Ecto neural progenitor cell (in vitro differentiated cells): ENCODE data around the gene ASIP.
"Not testable (repeated sequence)": the region's sequence is repeated elsewhere in the genome, so short reads cannot be mapped to it uniquely, and the experiment has no call there.

Experiments
- DNase-seq: peaks from one replicate; pipeline ENCODE4 v3.0.0-alpha.2; 2018; ENCODE audit warnings: low spot score

Gene ASIP

DNA sequence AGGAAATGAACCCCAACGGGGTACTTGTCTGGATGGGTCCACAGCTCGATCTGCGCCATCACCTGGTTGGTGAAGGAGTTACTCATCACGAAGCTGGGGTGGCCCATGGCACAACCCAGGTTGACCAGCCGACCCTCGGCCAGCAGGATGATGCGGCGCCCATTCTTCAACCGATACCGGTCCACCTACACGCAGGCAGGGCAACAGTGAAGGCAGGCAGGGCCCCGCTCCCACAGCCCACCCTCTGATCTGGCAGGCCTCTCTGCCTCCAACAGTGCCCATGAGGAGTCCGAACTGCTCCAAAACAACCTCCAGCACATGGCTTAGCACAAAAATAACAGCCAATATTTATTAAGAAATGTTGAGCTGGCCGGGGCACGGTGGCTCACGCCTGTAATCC, 44.2 kb downstream of the ASIP start:
- DNase-seq, result no peak

DNA sequence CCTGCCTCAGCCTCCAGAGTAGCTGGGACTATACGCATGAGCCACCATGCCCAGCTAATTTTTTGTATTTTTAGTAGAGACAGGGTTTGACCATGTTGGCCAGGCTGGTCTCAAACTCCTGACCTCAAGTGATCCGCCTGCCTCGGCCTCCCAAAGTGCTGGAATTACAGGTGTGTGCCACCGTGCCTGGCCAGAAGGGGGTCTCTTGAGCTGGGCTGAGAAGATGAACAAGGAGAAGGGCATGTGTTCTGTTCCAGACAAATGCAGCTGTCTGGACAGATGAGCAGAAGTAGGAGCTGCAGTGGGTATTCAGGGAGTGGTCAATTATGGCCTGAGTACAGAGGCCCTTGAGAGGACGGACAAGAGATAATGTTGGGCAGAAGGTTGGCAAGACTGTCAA, 46.3 kb downstream of the ASIP start:
- not testable (repeated sequence) for DNase-seq

DNA sequence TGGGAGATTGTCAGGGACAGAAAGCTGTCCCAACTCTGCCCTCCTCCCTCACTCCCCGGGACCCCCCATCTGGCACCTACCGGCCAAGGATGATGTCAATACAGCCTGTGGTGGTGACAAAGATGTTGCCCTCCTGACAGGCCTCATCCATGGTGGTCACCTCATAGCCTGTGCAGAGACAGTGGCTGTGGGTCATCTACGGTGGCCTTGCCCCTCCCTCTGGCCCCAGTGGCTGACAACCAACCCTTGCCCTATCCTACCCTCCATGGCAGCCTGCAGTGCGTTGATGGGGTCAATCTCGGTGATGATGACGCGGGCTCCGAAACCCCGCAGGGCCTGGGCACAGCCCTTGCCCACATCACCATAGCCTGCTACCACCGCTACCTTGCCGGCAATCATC, 49.2 kb downstream of the ASIP start:
- no peak for DNase-seq

DNA sequence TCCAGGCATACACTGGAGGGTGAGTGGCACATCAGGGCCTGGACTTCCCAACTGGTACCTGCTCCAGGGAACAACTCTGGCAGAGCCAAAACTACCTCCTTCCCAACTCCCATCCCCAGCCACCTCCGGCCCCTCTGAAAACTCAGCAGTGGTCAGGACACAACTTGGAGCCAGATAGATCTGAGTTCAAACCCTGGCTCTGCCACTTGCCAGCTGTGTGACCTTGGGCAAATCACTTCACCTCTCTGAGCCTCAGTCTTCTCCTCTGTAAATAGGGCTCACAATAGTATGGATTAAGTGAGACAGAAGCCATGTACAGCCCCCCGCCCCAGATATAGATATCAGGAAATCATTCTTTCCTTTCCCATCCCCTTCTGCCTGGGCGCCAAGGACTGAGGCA, 51.3 kb downstream of the ASIP start:
- no peak for DNase-seq

DNA sequence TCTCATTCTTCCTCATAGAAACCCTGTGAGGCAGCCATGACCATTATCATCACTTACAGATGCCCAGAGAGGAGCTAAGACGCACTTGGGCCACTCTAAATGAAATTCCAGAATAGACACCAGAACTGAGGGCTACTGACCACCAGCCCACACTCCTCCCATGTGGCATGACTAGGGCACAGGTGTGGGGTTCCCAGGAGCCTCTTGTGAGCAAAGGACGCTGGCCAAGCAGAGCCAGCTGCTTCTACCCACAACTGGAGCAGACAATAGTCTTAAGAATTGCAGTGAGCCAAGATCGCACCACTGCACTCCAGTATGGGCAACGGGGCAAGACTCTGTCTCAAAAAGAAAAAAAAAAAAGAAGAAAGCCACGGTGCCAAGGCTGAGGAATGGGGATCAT, 51.9 kb downstream of the ASIP start:
- no peak for DNase-seq

DNA sequence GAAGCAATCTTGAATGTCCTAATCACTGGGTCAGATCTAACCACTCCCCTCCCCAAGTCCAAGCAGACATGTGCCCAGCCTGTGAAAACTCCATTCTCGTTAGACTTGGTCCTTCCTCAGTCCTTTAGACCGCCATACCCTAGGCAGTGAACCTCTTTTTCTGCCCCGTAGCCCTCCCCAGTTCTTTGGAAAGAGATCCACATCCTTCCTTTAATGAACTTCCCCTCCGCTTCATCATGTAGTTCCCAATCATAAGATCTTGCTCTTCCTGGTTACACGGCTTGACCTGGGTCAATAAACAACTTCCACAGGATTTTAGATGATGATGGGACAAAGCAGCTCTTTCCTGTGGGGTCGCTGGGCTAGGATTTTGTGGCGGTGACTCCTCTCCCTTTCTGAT, 52.4 kb downstream of the ASIP start:
- DNase-seq, result no peak

DNA sequence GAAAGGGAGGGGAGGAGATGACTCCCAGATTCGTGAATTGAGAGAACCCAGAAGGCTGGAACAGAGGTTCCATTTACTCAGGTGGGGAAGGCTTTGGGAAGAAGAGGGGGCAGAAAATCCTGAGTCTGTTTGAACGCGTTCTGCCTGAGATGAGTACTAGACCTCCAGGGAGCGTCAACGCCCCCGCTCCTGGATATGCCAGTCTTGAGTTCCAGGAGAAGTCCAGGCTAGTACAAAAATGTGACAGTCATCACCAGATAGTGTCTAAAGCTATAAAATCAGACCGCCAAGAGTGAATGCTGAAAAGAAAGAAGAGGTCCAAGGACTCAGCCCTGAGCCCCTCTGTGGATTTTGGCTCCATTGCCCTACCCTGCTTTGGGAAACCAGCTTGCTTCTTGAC, 53.3 kb downstream of the ASIP start:
- DNase-seq, result no peak

DNA sequence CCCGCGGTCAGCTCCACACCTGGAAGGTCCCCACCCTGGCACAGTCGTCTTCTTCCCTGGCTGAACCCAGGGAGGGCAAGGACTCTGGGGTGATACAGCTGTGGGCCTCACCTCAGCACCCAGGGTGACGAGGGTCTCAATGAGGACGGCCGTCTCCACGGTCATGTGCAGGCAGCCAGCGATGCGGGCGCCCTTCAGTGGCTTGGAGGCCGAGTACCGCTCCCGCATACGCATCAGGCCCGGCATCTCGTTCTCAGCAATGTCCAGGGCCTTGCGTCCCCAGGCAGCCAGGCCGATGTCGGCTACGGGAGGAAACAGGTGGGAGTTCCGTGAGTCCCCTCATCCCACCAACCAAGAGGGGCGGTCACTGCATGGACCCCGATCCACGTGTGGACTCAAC, 54.1 kb downstream of the ASIP start:
- no peak for DNase-seq

DNA sequence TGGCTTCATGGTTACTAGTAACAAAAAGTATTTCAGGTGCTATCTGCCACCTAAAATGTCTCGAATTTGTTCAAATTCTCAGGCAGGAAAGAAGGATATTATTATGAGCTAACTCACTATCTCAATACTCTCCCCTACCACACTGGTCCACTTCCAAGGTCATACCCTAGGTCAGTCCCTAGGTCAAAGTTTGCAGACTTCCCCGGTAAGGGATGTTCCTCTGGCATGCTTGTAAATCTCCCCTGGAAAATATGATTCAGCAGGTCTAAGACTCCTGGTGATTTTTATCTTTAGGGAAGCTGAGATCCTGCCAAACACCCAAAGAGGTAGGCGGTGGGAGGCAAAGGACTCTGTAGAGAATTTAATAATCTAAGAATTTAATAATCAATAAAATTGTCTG, 55.2 kb downstream of the ASIP start:
- DNase-seq, result no peak

DNA sequence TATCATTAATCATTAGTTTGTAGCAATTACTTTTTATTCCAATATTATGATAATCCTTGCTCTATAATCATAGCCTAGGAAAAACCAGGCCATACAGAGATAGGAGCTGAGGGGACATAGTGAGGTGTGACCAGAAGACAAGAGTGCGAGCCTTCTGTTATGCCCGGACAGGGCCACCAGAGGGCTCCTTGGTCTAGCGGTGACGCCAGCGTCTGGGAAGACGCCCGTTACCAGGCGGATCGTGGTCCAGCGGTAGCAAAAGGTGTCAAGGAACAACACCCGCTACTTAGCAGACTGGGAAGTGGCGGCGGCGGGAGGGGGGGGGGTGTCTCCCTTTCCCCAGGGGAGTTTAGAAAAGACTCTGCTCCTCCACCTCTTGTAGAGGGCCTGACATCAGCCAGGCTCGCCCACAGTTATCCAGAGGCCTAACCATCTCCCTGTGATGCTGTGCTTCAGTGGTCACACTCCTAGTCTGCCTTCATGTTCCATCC, 57.1 kb downstream of the ASIP start:
- not testable (repeated sequence) for DNase-seq

DNA sequence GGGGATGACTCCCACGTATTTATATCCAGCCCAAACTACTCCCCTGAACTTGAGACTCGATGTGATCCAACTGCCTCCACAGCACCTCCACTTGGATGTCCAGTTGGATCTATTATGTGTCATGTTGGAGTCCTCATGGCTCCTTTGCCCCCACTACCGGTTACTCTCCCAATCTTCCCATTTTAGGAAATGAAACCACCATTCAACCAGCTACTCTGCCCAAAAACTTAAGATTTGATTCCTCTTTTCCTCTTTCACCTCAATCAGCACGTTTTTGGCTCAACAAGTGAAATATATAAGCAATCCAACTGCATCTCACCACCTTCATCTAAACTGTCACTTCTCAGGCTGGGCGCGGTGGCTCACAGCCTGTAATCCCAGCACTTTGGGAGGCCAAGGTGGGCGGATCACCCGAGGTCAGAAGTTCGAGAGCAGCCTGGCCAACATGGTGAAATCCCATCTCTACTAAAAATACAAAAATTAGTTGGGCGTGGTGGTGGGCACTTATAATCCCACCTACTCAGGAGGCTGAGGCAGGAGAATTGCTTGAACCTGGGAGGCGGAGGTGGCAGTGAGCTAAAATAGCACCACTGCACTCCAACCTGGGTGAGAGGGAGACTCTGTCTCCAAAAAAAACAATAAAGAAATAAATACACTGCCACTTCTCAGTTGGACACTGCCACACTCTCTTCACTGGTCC, 58.5 kb downstream of the ASIP start:
- no peak for DNase-seq

DNA sequence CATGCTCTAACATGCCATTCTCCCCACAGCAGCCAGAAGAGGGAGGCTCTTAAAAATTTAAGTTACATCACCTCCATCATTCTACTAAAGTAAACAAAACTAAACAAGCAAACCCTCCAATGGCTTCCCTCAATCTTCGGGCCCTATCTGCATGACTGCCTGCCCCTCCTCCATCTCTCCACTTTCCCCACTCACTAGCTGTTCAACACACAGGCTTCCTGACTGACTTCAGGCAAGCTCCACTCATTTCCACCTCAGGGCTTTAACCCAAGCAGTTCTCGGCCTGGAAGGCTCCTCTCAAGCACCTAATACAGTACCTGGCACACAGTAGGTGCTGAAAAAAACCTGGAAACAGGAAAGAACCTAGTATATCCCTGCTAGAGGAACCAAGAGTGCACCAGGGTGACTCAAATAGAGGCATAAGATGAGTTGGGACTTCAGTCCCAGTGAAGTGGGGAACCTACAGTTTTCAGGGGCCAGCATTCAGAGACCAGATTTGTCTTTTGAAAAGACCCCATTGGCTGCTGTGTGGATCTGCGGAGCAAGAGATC, 59.1 kb downstream of the ASIP start:
- DNase-seq, result no peak

DNA sequence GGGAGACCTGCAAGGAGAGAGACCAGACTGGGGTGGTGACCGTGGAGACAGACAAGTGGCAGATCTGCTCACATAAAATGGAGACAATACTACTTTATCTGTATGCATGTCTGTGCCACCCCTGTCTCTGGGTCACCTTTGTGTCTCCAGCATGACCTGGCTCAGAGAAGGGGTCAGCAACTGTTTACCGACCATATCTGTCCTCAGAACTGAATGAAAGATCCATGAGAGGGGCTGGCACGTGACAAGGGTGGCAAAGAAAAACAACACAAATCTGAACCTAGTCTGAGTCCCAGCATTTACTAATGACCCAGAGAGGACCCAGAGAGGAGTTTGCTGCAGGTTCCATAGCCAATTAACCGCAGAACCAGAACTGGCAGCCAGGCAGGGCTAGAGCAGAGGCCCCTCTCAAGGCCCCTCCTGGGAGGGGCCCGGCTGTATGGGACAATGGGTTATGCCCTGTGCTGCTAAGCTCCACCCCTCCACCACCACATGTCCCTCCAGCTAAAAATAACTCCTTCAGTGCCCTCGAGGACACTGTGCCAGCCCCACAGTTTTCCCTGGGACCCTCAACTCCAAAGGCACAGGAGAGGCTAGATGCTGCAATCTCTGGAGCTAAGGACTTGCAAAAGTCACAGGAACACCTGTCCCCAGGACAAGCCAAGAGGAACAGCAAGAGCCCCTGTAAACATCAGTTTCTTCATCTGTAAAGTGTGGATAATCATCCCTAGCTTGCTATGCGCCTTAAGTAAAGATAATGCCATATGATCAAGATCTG, 59.8 kb downstream of the ASIP start:
- no peak for DNase-seq

DNA sequence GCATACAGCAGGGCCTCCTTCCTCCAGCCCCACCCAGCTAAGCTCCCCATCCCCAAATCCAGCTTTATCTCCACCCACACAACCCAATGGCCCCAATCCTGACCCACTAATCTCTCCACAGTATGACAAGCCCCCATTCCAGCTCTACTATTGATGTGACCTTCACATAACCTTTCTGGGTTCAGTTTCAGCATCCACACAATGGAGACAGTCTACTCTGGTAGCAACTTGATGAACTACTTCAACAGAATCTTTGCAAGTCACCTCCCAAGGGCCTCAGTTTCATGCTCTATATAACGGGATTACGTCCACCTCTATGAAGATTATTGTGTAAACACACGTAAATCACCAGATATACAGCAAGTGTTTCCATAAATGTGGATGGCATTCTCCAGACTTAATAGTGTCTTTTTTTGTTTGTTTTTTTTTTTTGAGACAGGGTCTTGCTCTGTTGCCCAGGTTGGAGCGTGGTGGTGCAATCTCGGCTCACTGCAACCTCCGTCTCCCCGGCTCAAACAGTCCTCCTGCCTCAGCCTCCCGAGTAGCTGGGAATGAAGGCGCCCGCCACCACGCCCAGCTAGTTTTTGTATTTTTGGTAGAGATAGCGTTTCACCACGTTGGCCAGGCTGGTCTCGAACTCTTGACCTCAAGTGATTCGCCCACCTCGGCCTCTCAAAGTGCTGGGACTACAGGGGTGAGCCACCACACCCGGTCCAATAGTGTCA, 60.5 kb downstream of the ASIP start:
- no peak for DNase-seq

DNA sequence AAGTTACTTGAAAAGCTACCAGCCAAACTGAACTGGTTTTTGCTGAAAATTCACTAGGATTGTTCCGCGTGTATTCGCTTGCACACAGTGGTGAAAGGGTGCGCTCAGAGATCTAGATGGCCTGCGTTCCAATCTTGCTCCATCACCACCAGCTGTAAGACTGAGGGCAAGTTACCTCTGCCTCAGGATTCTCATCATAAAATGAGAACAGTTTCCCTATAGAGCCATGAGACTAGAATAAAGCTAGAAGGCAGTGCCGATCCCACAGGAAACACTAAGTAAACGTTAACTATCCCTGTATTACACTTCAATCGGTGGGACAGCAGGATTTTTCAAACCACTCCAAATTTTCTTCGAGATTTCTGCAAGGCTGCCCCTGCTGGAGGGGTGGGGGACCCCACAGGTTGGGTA, 61.1 kb downstream of the ASIP start:
- DNase-seq, result no peak

DNA sequence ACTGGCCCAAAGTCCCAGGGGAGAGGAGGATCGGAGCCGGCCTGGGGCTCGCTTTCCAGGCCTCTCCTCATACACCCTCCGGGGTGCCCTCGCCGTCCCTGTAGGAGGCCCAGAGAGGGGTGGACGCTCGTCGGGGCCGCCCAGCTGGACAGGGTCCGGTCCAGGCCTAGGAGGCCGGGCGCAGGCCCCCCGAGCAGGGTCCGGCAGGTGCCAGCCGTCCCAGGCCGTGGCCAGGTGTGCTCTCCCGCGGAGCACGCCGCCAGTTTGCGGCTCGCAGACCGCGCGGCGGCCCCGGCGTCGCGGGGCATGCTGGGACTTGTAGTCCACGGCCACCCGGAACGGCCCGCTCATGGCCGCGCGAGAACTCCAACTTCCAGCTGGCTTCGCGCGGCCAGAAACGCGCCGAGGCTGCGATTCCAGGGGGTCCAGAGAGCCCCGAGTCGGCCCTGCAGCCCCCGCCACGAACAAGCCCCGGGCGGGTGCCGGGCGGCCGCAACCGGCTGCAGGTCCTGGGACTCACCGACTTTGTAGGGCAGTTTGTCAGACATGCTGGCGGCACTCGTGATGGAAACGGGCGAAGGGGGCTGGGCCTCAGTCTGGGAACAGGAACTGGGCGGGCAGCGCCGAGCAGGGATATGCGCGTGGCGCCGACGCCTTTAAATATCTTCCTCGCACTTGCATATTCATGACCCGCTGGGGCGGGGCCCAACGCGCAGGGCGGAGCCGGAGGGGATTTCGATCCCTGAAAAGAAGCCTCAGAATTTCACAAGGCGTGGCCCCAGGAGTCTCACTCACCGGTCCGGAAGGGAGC, 61.7 kb downstream of the ASIP start, which contains the start of gene AHCY:
TSS of gene AHCY (minus strand) at position 633 of the 811 bp plus-strand sequence. CDS start at position 548, 85 bp downstream.
- DNase-seq, result peak; percentile 97

DNA sequence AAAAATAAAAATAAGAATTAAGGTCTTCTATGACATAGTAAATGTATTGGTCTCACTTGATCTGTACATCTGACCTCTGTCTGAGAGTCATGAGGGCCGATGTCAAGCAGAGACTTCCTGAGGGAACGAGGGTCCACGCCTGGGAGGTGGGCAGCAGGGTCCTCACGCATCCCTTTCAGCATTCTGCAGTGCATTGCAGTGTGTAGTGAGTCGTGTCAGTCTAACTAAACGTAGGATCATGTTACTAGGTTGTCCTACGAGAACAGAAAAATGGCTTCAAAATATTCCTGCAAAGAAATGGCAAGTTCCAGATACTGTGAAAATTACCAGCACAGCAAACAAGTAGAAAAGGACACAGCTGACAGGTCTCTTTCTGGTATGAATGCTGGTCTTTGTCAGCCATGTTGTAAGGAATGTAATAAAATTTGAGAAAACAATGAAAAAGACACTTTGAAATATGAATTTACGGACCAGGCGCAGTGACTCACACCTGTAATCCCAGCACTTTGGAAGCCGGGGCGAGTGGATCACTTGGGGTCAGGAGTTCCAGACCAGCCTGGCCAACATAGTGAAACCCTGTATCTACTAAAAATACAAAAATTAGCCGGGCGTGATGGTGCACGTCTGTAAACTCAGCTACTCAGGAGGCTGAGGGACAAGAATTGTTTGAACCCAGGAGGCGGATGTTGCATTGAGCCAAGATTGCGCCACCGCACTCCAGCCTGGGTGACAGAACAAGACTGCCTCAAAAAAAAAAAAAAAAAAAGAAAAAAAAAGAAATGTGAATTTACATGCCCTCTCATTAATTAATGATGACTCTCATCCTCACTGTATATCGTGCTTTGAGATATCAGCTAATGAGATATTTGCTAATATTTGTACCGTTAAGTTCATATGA, 64.4 kb downstream of the ASIP start:
- DNase-seq, result no peak

DNA sequence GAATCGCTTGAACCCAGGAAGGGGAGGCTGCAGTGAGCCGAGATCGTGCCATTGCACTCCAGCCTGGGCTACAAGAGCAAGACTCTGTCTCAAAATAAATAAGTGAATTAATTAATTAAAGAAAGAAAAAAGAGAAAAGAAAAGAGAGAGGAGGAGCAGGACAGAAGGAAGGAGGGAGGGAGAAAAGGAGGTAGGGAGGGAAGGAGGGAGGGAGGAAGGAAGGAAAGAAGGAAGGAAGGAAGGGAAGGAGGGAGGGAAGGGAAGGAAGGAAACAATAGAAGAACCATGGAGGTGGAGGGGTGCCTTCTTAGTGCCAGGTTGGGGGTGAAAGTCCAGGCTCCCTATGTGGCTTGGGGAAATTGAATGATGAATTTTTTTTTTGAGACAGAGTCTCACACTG, 68.5 kb downstream of the ASIP start:
- no peak for DNase-seq

DNA sequence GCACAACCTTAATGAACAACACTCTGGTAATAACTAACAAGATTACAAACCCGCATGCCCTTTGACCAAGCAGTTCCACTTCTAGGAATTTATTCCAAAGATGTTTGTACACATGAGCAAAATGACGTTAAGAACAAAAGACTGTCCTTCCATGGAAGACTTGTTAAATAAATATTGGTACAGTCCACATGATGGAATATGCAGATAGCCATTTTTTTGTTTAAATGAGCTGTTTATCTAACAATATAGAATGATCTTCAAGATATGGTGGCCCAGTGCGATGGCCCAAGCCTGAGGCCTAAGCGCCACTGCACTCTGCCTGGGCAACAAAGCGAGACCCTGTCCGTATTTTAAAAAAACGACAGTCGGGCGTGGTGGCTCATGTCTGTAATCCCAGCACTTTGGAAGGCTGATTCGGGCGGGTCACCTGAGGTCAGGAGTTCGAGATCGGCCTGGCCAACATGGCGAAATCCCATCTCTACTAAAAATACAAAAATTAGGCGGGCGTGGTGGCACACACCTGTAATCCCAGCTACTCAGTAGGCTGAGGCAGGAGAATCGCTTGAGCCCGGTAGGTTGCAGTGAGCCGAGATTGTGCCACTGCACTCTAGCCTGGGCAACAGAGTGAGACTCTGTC, 69.4 kb downstream of the ASIP start:
- no peak for DNase-seq
